HT-29 (cell line): ENCODE measurements around the gene SMCR8. TPM values are rescaled to one million over a fixed set of nuclear protein-coding genes. Genes with fewer than 3 reads are reported as not detected.
"Not testable (repeated sequence)": the region's sequence is repeated elsewhere in the genome, so short reads cannot be mapped to it uniquely, and the experiment has no call there.

Source experiments
- DNase-seq: peaks from one replicate; pipeline ENCODE4 v3.0.0-alpha.2; 2015; ENCODE audit warnings: low spot score
- total RNA-seq: library from RNA; depleted of rRNA; stranded (reverse); fragments of >200 nt; shearing (Covaris generic); gene quantifications from 2 replicates; pipeline ENCODE4 v1.2.3, GENCODE V29; 2014; rRNA removed

The SMCR8 gene, protein sequence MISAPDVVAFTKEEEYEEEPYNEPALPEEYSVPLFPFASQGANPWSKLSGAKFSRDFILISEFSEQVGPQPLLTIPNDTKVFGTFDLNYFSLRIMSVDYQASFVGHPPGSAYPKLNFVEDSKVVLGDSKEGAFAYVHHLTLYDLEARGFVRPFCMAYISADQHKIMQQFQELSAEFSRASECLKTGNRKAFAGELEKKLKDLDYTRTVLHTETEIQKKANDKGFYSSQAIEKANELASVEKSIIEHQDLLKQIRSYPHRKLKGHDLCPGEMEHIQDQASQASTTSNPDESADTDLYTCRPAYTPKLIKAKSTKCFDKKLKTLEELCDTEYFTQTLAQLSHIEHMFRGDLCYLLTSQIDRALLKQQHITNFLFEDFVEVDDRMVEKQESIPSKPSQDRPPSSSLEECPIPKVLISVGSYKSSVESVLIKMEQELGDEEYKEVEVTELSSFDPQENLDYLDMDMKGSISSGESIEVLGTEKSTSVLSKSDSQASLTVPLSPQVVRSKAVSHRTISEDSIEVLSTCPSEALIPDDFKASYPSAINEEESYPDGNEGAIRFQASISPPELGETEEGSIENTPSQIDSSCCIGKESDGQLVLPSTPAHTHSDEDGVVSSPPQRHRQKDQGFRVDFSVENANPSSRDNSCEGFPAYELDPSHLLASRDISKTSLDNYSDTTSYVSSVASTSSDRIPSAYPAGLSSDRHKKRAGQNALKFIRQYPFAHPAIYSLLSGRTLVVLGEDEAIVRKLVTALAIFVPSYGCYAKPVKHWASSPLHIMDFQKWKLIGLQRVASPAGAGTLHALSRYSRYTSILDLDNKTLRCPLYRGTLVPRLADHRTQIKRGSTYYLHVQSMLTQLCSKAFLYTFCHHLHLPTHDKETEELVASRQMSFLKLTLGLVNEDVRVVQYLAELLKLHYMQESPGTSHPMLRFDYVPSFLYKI
- 8.8 and 10.7 TPM in 2 replicates for total RNA-seq

DNA sequence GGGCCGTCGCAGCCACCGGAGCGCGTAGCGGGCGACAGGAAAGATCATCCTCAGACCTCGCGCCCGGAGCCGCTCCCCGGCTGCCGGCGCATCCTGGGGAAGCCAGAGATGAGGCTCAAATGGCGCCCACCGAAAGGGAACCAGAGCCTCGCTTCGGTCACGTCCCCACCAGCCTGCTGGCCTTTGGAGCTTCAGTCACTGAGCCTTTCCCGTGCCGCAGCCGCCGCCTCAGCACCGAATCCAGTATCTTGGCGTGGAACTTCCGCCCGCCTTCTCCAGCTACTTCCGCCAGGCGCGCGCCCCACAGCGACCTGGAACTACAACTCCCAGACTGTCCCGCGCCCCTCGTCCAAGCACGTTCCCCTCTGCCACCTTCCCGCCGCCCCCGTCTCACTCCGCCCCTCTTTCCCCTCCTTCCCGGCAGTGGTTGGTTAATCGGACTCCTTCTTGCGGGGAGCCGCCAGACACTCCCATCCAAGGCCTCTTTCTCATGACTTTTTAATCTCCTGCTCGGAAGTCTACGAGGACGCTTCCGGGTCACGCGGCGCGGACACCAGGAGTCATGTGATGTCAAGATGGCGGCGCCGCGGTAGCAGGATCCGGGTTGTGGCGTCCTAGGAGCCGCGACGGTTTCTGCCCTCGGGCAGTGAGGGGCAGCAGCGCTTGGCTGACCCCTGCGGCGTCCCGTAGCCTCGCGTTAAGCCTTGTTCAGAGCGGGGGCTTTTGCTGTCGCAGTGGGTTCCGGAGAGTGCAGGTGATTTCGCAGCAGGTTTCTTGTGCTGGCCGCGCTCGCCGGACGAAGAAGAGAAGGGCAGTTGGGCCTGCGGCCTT, at the start of gene SMCR8, which contains the start of gene TOP3A:
Gene SMCR8 (plus strand): TSS at position 563 of the 831 bp plus-strand sequence. CDS start 497 bp downstream, outside the sequence.
Gene TOP3A (minus strand): TSS at position 264 of the 831 bp plus-strand sequence. CDS start 216 bp downstream, at position 48.
- DNase-seq, result peak; percentile 88

- DNase-seq, result no peak
These were observed 47.7 kb upstream of the SMCR8 start for GRCh38 chr17:18267366-18267765.

GRCh38 chr17:18267927-18268711, 47.0 kb upstream of the SMCR8 start:
- no peak for DNase-seq

DNA sequence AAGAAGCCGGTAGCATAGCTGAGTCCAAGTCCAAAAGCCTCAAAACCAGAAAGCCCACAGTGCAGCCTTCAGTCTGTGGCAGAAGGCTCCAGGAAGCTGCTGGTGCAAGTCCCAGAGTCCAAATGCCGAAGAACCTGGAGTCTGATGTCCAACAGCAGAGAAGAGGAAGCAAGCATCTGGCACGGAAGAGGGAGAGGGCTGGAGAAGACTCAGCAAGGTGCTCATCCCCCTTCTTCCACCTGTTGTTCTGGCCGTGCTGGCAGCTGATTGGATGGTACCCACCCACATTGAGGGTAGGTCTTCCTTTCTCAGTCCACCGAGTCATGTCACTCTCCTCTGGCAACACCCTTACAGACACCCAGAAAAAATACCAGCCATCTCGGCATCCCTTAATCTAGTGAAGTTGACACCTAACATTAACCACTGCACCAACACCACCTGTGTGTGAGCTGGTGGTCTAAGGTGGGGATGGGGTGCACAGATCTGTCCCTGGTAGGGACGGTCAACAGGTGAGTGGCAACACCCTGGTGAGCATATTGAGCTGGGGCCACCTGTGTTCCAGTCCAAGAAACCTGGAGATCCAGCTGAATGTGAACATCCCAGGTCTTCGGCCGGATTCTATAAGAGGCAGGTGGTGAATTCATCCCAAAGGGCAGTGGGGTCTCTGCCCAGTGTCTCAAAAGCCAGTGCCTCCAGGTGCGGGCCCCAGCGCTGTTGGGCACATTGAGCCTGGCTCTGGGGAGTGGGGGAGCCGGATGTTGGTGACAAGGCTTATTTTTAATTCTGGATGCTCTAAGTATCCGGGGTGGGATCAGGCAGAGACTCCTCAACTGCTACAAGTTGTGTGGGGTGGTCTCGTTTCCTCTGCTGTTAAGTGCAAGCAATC, 44.8 kb upstream of the SMCR8 start:
- no peak for DNase-seq

- no peak for DNase-seq
These were observed 38.0 kb upstream of the SMCR8 start for GRCh38 chr17:18277076-18277475.

DNA sequence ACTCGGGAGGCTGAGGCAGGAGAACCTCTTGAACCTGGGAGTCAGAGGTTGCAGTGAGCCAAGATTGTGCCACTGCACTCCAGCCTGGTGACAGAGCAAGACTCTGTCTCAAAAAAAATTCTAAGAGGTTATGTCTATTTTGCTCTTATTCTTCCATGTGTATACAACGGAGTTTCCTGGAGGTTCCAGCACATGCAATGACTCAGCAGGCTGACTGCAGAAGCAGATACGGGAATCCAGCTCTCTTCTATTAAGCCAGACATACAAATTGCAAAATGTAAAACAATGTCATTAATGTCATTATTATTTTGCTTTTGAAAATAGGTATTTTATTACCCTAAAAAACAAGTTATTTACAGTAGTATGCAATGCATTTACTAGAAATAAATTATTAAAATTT, 36.2 kb upstream of the SMCR8 start:
- DNase-seq, result no peak

DNA sequence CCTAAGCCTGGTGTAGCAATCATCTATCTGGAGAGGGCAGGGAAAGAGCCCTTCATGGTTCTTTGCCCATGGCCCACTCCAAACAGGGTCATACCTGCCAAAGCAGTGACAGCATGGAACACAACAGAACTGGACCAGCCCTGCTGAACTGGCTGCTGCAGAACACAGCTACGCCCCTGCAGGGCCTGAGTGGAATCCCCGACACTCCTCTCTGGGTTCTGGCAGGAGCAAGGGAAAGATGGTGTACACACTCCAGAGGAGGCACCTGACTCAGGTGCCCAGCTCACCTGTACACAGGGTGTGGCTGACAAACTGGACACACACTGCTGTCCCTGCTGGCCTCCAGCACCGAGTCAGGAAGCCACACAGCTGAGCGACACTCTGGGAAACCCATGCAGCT, 34.8 kb upstream of the SMCR8 start:
- DNase-seq, result no peak

DNA sequence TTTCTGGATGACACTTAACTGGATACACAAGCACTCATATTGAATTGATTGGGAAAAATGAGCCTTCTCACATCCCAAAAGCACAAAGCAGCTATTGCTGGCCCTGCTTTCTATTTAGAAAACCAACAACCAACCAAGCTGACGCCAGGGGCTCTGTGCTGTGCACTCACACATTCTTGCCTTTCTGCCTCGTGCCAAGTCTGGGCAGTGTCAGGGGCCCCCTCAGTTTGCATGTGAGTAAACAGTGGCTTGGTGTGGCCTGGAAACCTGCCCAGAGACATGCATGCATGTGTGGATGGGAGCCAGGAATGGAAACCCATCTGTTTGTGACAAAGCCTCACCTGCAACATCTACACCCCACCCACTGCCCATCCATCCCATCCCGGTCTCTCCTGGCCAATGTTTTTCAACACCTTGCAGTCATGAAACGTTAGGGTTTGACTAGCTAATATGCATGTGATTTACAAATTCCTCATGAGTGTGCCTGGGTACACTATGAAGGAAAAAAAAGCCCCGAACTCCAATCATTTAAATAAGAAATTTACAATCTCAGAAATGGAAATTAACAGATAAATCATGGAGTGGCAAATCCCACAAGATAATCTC, 34.2 kb upstream of the SMCR8 start:
- no peak for DNase-seq

- no peak for DNase-seq
These were observed 33.3 kb upstream of the SMCR8 start for GRCh38 chr17:18281788-18282187.

DNA sequence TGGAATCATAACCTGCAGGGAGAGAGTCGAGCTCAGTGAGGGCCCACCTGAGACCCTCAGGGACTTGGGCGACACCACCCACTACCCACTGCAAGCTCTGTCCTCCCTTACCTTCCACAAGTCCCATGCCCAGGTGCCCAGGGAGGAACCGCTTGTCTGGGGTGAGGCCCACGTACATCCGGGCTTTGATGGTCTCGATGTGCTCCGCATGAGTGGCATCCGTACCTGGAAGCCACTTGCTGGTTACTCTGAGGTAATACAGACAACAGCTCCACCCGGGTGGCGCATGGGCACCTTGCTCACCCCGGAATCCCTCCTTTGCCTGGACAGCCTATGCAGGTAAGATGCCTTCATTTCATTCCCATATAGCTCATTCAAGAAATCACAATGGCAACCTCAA, 29.8 kb upstream of the SMCR8 start:
- DNase-seq, result no peak

DNA sequence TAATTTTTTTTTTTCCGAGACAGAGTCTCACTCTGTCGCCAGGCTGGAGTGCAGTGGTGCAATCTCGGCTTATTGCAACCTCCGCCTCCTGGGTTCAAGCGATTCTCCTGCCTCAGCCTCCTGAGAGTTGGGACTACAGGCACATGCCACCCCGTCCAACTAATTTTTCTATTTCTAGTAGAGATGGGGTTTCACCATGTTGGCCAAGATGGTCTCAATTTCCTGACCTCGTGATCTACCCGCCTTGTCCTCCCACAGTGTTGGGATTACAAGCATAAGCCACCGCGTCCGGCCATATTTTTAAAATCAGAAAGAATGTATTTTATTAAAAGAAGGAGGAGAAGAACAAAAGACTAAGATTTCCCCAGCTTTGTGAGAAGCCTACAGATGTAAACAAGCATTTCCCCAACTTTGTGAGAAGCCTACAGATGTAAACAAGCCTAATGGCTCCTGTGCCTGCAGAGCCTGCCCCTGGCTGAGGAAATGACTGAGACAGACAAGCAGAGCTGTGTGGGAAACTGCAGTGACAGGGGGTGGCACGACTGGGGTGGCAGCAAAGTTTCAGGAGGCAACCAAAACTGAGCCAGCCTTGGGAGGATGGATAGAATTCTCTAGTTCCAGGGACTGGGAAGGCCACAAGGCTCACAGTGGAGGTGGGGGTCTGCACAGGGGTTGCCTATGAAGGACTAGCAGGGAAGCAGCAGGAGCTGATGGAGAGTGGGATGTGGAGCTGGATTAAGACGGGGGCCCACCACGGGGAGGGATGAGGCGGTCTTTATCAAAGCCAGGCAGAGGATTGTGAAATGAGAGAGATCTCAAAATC, 23.2 kb upstream of the SMCR8 start:
- DNase-seq, result no peak

- DNase-seq, result not testable (repeated sequence)
These were observed 17.0 kb upstream of the SMCR8 start for GRCh38 chr17:18298061-18298460.

GRCh38 chr17:18300725-18301480, 14.2 kb upstream of the SMCR8 start:
- peak; percentile 47 for DNase-seq

- not testable (repeated sequence) for DNase-seq
These were observed 11.9 kb upstream of the SMCR8 start for GRCh38 chr17:18303206-18303605.

DNA sequence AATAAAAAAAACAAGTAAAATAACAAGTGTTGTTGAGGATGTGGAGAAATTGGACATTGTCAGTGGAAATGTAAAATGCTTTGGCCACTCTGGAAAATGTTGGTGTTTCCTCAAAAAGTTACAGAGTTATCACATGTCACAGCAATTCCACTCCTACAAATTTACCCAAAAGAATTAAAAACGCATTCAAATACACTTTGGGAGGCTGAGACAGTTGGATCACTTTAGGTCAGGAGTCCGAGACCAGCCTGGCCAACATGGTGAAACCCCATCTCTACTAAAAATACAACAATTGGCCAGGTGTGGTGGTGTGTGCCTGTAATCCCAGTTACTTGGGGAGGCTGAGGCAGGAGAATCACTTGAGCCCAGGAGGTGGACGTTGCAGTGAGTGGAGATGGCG, 5.9 kb upstream of the SMCR8 start:
- DNase-seq, result no peak

DNA sequence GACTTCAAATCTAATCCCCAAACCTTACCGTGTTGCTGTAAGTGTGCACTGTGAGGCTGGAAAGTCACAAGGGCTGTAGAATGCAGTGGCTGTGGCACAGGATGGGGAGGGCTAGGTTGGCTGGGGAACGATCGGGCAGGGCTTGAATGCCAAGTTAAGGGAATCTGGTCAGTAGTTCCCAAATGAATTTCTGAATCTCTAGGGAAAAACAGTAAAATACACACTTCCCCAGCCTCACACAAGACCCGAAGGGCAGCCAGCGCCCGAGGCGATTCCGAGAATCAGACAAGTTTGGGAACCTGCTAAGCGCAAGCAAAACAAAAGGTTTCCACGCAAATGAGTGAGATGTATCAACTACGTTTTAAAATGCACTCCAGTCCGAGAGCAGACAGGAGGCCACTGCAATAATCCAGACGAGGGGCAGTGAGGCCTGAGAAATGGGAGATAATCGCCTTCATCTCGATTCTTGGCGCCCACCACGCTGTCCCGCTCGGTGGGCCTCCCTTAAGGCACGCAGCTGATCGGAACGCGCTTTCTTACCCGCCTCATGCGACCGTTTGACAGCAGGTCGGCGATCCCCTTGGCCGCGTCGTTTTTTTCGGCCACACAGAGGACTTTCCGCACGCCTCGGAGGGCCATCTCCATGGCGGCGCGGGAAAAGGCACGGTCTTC, 898 bp upstream of the SMCR8 start:
- DNase-seq, result peak; percentile 12

DNA sequence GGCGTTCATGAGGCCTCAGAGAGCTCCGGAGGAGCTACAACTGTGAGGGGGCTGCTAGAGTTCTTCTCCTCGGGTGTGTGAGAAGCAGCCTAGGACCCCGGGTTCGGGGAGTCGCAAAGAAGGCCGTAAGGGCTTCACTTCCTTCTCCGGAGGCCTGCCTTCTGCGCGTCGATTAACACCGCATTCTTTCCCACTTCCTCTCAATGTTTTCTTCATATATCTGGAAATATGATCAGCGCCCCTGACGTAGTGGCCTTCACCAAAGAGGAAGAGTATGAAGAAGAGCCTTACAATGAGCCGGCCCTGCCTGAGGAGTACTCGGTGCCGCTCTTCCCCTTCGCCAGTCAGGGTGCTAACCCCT, 449 bp downstream of the SMCR8 start:
- no peak for DNase-seq
